ENCODE results near the gene SLC27A2.
"Not testable (repeated sequence)": the region's sequence is repeated elsewhere in the genome, so short reads cannot be mapped to it uniquely, and the experiment has no call there.

SLC27A2 gene

DNA sequence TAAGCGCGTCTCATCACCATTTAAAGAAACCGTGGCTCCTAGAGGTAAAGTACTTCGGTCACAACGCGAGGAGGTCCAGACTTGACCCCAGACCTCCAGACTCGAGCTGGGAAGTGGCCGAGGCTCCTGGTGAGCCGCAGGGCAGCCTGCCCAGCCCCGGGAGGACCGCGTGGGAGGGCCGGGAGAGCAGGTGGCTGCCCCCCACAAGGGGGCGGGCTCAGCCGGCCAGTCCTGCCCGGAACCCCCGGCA lies at the start of gene SLC27A2:
TSS of gene SLC27A2 (plus strand) at position 228 of the 250 bp plus-strand sequence. CDS start 232 bp downstream, outside the sequence.
- DNase-seq: no peak

DNA sequence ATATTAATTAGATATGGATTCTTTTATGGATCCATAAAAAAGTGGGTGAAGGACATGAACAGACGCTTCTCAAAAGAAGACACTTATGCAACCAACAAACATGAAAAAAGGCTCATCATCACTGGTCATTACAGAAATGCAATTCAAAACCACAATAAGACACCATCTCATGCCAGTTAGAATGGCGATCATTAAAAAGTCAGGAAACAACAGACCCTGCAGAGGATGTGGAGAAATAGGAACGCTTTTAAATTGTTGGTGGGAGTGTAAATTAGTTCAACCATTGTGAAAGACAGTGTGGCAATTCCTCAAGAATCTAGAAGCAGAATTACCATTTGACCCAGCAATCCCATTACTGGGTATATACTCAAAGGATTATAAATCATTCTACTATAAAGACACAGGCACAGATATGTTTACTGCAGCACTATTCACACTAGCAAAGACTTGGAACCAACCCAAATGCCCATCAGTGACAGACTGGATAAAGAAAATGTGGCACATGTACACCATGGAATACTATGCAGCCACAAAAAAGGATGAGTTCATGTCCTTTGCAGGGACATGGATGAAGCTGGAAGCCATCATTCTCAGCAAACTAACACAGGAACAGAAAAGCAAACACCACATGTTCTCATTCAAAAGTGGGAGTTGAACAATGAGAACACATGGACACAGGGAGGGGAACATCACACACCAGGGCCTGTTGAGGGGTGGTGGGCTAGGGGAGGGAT lies 49.6 kb upstream of the SLC27A2 start:
- DNase-seq: not testable (repeated sequence)

DNA sequence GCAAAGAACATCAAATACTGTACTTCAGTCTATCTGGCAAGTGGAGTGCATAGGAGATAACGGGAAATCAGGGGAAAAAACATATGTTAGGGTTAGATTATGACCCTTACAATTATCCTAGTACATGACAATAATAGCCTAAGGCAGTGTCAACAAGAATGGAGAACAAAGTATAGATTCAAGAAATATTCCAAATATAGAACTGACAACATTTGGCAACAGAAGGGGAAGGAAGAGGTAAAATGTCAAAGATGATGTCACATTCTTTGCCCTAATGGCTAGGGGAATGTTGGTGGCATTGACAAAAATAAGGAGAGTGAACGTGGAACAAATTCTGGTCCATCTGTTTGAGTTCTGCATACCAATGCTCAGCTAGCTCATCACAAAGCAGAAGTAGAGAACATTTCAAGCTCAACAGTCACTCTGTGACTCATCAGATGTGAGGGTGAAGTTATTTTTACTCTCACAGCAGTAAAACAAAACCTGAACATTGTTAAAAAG lies 47.4 kb upstream of the SLC27A2 start:
- no peak for DNase-seq

DNA sequence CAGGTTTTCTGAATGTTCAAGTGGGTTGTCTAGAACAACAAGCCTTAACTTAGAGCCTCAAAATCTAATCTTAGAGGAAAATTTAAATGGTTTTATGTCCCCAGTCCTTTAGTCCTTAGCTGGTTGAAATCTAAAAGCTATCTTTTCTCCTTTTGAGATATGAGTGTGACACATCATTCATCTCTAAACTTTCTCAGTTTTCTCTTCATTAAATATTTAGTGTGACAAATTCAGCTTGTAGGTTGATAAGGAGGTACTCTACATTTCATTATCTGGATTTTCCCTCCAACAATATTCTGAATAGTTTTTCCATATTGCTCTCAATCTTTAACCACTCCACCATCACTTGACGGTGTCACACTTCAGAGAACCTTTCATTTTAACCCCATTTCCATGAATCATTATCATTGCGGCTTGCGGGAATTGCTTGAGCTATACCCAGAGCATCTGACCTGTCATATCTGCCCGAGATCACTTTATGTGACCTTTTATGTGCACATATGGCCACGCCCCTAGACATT lies 46.9 kb upstream of the SLC27A2 start:
- DNase-seq: no peak

DNA sequence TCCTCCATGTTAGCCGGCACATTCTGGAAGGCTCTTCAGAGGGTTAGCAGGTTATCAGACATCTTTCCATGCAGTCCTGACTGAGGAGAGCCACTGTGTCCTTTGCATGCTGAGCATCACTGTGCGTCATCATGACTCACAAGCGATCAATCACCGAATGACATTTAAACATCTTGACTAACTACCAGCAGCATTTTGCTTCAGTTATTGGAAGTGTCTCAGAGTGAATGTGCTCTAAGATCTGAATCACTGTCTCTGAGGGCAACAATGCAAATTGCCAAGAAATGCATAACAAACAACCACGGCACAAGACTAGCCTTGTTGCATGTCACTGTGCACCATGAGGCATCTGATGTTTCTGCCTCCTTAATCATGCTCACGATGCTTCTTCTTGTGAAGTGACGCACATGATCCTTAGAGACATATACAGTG lies 44.6 kb upstream of the SLC27A2 start:
- no peak for DNase-seq

DNA sequence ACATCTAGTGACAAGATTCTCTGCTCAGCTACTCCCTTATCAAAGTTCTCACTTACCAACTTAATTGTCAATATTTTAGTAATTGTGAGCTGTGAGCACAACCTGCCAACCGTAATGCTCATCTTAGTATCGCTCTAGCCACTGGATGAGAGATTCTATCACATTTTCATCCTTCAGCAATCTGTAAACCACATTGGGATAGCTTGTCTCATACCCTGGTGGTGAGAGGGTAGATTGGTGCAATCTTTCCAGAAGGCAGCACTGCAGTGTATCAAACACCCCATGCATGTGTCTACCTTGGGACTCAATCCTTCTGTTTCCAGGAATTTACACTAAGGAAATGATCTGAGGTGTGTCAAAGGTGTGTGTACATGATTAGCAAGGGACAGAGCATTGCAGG lies 44.1 kb upstream of the SLC27A2 start:
- no peak for DNase-seq

DNA sequence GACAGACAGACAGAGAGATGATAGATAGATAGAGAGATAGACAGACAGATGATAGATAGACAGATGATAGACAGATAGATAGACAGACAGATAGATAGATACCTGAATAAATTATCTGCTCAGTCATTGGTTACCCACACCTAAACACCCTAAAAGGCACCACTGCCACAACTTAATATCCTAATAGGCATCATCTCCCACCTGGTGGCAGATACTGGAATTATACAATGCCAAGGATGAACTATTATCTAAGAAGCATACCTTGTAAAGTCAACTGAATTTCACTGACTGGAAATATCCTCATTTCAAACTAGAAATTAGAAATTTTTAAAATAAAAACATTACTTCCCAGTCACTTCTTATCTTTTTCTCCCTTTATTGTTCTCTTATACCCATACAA lies 43.6 kb upstream of the SLC27A2 start:
- no peak for DNase-seq

DNA sequence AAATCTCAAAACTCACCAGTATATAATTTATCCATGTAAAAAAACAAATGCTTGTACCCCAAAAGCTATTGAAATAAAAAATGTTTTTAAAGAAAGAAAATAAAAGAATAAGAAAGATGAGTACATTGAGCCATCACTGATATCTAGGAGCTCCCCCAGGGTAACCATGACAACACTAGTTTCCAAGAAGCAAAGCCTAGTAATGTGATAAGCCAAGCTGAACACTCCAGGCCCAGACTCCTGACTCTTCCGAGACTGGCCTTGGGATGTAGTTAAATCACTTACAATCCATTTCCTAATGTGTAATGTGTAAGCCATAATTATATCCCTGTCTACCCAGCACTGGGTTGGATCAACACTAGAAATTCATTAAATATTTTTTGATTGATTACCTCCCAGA lies 41.9 kb upstream of the SLC27A2 start:
- no peak for DNase-seq

DNA sequence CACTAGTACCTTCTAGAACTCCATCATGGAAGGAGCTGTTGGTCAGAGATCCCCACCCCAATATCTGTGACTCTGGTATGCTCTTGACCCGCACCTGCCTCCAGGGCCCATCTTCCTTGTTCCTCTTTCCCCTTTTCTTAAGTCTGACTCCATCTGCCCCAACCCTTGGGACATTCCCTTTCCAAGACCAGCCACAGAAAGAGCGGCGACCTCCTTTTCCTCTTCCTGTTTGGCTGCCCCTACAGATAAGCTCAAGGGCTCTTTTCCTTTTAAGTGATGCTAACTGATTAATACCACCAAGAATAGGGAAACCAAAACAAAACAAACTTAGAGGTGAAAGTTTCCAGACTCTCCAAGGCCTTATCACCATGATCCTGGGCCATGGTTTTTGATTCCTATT lies 41.0 kb upstream of the SLC27A2 start:
- DNase-seq: no peak

DNA sequence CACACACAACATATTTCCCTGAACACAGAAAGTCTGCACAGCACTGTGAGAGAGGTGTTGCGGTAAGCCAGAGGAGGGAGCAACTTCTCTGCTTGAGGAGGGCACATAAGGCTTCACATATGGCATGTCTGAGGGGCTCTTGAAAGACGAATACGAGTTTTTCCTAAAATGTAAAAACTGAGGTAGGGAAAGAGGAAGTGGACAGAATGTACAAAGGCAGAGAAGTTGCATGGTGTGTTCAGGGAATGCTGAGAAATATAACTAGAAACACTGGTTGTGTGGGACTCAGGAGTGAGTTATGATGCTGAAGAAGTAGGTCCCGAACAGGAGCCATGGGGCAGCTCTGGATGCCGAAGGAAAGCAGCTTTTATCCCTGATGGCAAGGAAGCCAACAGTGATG lies 40.1 kb upstream of the SLC27A2 start:
- no peak for DNase-seq

DNA sequence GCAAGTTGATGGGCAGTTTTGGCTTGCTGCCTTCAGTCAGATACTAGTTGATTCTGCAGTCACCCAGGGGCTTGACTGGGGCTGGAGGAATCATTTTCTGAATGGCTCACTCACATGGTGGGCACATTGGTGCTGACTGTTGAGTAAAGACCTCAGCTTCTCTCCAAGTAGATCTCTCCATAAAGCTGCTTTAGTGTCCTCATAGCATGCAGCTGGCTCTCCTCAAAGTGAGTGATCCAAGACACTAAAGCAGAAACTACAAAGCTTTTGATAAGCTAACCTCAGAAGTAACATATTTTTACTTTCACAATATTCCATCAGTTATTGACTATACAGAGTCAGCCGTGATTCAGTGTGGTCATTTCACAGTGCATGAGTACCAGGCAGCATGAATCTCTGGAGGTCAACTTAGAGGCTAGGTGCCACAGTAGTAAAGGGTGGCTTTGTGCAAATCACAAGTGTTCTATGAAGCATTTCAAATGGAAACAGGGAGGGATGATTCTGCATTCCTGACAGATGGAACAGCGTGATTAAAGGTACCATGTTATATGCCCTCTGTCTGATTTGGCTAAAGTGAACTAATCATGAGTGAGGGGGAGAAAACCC lies 38.6 kb upstream of the SLC27A2 start:
- DNase-seq: no peak

DNA sequence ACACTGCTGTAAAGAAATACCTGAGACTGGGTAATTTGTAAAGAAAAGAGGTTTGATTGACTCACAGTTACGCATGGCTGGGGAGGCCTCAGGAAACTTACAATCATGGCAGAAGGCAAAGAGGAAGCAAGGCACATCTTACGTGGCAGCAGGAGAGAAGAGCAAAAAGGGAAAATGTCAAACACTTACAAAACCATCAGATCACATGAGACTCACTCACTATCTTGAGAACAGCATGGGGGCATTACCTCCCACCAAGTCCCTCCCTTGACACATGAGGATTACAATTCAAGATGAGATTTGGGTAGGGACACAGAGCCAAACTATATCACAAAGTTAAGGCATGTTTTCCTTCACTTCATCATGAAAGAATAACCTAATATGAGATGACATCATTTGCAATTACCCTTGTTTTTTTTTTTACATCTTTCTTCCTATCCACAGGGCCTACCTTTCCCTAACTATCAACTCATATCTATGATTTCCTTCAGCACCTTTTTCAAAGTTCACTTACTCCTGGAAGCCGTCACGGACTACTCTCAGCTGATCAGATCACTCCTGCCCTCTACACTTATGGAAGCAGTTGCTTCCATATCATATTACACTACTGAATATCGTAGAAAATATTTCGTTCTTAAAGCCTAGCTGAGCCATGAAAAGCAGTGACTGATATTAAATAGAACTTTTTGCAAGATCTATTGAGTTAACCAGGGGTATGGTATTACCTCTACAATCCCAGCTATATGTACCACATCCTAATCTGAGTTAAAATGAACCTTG lies 37.5 kb upstream of the SLC27A2 start:
- no peak for DNase-seq

DNA sequence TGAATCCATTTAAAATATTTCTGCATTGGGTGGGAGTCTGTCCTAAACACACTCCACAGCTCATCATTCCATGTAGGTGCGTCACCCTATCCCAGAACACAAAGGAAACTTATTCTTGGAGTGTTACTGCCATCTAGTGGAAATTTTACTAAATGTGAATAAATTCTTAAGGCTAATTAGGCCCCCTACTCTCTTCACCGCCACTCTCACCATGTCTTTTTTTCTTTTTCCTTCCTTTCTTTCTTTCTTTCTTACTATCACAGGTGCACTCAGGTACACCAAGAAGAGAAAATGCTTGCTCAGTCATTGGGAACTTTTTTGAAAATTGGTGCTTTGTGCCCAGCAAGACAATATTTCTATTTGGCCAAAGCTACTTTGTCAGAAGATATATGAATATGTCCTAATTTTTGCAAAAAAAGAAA lies 36.5 kb upstream of the SLC27A2 start:
- DNase-seq: no peak

DNA sequence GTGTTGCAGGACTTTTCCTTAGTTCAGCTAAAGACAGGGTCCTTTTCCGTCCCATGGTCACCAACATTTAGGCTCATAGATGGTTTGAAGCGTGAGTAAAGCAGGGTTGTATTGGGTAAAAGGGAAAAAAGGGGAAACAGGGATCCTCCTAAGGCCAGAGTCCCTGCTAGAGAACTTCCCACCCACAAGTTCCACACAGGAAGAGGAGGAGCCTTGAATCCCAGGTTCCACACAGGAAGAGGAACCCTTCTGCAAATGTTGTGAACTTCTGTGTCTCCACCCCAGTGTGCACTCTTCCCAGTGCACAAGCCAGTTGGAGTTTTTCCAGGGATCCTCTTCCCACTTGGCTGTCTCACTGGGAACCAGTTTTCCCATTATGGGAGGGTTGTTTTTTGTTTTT lies 35.4 kb upstream of the SLC27A2 start:
- no peak for DNase-seq

DNA sequence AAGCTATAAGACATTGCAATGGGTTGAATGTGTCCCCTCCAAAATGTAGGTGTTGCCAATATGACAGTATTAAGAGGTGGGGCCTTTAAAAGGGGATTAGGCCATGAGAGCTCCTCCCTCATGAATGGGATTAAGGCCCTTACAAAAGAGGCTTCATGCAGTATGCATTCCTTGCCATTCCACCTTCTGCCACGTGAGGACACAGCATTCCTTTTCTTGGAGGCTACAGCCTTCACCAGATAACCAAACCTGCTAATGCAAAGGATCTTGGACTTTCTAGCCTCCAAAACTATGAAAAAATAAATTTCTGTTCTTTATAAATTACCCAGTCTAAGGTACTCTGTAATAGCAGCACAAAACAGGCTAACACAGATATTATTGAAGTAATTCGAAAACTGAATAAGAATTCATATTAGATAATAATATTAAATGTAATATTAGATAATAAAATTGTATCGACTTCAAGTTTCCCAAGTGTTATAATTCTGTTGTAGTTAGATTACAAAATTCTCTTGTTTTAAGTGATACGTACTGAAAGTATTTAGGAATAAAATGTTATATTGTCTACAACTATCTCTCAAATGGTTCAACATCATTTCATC lies 33.5 kb upstream of the SLC27A2 start:
- peak; percentile 25 for DNase-seq

DNA sequence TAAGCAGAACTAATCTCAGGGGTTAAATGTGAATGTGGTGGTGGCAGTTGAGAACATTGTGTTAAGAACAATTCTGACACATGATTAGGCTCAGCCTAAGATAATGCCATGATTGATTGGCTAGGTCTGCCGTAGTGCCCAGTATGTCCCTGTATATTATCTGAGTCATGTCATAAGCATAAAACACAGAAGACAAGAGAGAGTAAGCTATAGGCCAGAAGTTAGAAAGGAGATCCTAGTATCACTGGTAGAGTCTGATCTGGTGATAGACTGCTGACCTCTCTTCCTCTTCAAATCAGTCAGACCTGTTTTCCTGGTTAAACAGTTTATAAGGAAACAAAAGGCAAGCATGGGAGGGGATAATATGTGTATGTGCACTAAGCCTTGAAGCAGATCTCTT lies 32.9 kb upstream of the SLC27A2 start:
- no peak for DNase-seq

DNA sequence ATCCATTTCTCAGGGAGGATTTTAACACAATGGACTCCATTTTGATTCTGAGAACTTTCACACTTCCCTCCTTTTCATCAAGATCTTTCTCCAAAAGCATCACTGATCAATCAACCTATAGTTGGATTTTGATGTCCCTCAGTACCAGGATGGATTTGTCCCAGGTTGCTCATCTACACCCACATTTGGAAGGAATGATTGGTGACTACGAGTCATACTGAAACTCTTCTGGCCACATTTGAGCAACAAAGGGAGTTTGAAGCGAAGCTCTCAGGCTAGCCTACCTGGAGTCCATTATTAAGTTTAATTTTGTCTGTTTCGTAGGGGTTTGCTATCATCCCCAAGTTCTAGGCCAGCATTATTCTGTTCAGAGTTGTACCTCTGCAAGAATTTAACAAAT lies 31.6 kb upstream of the SLC27A2 start:
- no peak for DNase-seq

DNA sequence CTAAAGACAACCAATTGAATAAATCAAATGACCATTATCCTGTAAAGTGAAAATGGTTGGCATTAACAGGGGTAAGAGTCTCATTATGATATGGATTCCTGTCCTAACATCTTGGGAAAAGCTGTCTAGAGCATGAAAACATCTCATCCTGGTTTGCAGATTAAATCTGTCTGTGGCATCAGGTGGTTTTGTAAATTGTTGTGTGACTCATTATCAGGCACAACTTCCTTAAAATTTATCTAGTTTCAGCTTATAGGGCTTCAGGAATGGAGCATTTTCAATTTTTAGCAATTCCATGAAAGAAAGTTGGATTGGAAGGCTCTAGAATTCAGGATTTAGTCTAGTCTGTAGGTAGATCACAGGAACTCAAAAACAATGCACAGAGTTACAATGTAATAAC lies 31.1 kb upstream of the SLC27A2 start:
- DNase-seq: no peak

DNA sequence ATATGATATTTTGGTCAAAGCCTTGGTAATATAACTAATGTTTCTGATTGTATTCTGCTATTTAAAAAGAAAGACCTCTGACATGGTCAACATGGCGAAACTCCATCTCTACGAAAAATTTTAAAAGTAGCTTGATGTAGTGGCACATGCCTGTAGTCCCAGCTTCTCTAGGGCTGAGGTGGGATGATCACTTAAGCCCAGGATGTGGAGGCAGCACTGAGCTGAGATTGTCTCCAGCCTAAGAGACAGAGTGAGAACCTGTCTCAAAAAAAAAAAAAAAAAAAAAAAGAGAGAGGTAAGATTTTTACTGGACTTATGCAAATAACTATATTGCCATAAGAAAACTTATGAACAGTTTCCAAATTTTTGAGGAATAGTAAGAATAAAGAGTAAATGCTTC lies 30.5 kb upstream of the SLC27A2 start:
- no peak for DNase-seq

DNA sequence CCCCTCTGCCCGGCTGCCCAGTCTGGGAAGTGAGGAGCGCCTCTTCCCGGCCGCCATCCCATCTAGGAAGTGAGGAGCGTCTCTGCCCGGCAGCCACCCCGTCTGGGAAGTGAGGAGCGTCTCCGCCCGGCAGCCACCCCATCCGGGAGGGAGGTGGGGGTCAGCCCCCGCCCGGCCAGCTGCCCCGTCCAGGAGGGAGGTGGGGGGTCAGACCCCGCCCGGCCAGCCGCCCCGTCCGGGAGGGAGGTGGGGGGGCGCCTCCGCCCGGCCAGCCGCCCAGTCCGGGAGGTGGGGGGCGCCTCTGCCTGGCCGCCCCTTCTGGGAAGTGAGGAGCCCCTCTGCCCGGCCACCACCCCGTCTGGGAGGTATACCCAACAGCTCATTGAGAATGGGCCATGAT lies 23.8 kb upstream of the SLC27A2 start:
- DNase-seq: not testable (repeated sequence)

DNA sequence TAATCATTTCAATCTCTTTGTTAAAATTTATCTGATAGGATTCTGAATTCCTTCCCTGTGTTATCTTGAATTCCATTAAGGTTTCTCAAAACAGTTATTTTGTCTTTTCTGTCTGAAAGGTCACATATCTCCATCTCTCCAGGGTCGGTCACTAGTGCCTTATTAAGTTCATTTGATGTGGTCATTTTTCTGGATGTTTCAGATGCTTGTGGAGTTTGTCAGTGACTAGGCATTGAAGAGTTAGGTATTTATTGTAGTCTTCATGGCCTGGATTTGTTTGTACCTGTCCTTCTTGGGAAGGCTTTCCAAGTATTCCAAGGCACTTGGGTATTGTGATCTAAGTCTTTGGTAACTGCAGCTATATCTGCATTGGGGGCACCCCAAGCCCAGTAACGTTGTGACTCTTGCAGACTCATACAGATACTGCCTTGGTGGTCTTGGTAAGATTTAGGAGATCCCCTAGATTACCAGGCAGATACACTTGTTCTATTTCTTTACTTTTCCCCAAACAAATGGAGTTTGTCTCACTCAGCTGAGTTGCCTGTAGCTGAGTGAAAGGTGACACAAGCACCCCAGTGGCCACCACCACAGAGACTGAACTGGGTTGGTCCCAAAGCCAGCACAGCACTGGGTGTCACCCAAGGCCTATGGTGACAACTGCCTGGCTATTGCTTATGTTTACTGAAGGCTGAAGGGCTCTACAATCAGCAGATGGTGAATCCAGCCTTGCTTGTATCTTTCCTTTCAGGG lies 18.9 kb upstream of the SLC27A2 start:
- no peak for DNase-seq

DNA sequence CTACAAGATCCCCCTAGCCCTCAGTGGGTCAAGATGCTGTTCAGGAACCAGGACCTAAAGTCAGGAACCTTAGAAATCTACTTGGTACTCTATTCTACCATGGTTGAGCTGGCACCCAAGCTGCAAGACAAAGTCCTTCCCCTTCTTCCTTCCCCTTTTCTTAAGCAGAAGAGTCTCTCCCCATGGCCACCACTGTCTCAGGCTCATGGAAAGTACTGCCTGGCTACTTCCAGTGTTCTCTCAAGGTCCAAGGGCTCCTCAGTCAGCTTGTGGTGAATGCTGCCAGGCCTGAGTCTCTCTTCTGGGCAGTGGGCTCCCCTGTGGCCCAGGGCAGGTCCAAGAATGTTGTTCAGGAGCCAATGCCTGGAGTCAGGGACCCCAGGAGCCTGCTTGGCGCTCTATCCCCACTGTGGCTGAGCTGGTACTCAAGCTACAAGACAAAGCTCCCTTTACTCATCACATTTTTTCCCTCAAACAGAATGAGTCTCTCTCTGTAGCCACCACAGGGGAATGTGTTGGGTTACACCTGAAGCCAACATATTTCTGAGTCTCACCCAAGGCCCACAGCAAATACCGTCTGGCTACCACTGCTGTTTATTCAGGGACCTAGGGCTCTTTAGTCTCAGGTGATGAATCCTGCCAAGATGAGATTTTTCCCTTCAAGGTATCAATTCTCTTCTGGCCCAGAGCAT lies 18.1 kb upstream of the SLC27A2 start:
- DNase-seq: no peak
